Measurements from ENCODE around the gene KLHL13.

Gene KLHL13

GRCh38 chrX:118056870-118057269 is 59.7 kb downstream of the KLHL13 start:
- TF ChIP-seq, protein P1, sequence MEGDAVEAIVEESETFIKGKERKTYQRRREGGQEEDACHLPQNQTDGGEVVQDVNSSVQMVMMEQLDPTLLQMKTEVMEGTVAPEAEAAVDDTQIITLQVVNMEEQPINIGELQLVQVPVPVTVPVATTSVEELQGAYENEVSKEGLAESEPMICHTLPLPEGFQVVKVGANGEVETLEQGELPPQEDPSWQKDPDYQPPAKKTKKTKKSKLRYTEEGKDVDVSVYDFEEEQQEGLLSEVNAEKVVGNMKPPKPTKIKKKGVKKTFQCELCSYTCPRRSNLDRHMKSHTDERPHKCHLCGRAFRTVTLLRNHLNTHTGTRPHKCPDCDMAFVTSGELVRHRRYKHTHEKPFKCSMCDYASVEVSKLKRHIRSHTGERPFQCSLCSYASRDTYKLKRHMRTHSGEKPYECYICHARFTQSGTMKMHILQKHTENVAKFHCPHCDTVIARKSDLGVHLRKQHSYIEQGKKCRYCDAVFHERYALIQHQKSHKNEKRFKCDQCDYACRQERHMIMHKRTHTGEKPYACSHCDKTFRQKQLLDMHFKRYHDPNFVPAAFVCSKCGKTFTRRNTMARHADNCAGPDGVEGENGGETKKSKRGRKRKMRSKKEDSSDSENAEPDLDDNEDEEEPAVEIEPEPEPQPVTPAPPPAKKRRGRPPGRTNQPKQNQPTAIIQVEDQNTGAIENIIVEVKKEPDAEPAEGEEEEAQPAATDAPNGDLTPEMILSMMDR (IDR thresholded peaks at IDR 0.05; ENCODE audit: extremely low read depth, insufficient read depth, missing control alignments), result no peak
- in situ Hi-C loops (cut with MboI; ENCODE audit: low pct_unique_long_range_greater_than_20kb, low sequenced_read_pairs, unreplicated experiment), result no loop called here
- no peak for DNase-seq (ENCODE audit: low spot score)

DNA sequence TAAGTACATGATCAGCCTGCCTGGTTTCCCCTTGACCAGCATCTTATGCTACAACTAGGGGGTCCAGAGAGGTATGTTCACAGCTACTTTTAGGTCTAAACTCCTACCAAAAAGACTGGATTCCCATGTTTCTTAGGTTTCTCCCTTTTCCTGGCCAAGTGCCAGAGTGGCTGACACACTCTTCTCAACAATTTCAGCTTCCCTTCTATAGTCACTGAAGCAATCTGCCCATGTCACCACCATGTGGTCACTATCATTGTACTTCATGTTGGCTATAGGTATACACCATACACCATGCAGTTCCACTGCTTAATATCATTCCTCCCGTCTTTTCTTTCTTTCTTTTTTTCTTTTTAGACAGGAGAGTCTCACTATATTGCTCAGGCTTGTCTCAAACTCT is 66.9 kb downstream of the KLHL13 start:
- no peak for DNase-seq (ENCODE audit: low spot score)
- in situ Hi-C loops (cut with MboI; ENCODE audit: low pct_unique_long_range_greater_than_20kb, low sequenced_read_pairs, unreplicated experiment), result no loop called here
- TF ChIP-seq, protein P1 (IDR thresholded peaks at IDR 0.05; ENCODE audit: extremely low read depth, insufficient read depth, missing control alignments), result no peak

DNA sequence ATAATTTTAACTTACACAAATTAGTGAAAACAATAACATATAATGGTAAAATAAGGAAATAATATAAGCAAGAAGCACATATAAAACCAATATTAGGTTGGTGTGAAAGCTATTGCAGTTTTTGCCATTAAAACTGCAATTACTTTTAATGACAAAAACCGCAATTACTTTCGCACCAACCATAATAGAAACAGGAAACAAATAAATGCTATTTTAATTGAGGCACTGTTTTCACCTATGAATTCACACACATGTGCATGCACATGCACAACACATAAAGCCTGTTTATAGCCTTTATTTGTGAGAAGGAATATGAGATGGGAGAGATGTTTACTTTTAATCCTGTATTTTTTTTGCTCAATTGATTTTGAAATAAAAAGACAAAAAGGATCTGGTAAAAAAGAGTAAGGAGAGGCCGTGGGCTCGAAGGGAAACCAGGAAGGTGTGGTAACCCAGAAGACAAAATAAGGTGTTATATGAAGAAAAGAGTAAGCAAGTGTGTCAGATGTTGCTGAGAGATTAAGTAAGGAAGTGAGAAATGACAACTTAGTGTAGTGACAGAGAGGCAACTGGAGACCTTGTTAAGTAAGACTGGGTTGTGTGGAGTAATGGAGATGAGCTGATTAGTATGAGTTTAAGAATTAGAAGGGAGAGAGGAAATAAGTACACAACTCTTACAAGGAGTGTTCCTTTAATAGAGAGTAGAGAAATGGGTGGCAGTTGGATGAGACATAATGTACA is 69.0 kb downstream of the KLHL13 start:
- in situ Hi-C loops (cut with MboI; ENCODE audit: low pct_unique_long_range_greater_than_20kb, low sequenced_read_pairs, unreplicated experiment), result no loop called here
- TF ChIP-seq, protein P1 (IDR thresholded peaks at IDR 0.05; ENCODE audit: extremely low read depth, insufficient read depth, missing control alignments), result no peak
- no peak for DNase-seq (ENCODE audit: low spot score)

DNA sequence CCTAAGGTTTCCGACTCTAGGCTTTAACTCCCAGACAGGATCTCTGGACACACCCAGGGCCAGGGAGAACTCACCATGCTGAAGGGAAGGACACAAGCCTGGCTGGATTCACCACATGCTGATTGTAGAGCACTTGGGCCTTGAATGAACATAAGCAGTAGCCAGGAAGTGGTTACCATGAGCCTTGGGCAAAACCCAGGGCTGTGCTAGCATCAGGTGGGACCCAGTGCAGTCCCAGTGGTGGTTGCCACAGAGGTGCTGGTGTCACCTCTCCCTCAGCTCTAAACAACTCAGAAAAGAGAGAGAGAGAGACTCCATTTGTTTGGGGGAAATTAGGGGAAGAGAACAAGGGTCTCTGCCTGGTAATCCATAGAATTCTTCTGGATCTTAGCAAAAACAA is 77.0 kb downstream of the KLHL13 start:
- TF ChIP-seq, protein P1 (IDR thresholded peaks at IDR 0.05; ENCODE audit: extremely low read depth, insufficient read depth, missing control alignments), result no peak
- in situ Hi-C loops (cut with MboI; ENCODE audit: low pct_unique_long_range_greater_than_20kb, low sequenced_read_pairs, unreplicated experiment), result no loop called here
- DNase-seq (ENCODE audit: low spot score), result no peak

DNA sequence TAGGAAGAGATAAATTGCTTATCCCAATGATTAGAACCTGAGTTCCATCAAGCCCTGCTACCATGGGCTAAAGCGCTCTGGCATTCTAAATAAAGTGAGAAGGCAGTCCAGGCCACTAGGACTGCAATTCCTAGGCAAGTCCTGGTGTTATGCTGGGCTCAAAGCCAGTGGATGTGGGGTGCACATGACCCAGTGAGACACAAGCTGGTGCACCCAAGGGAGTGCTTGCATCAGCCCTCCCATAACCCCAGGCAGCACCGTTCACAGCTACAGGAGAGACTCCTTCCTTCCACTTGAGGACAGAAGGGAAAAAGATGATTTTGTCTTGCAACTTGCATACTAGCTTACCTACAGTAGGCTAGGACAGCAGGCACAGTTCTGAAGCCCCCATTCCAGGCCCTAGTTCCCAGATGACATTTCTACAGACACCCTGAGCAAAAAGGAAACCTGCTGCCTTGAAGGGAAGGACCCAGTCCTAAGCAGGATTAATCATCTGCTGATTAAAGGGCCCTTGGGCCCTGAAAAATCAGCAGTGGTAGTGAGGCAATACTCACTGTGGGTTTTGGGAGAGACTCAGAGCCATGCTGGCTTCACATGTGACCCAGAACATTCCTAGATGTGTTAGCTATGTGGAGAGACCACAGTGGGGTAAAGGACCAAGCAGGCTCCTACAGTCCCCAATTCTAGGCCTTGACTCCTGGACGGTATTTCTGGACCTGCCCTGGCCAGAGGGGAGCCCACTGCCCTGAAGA is 77.8 kb downstream of the KLHL13 start:
- no peak for DNase-seq (ENCODE audit: low spot score)
- TF ChIP-seq, protein P1 (IDR thresholded peaks at IDR 0.05; ENCODE audit: extremely low read depth, insufficient read depth, missing control alignments), result no peak
- in situ Hi-C loops (cut with MboI; ENCODE audit: low pct_unique_long_range_greater_than_20kb, low sequenced_read_pairs, unreplicated experiment), result no loop called here

GRCh38 chrX:118026631-118027030 is 90.0 kb downstream of the KLHL13 start:
- TF ChIP-seq, protein P1 (IDR thresholded peaks at IDR 0.05; ENCODE audit: extremely low read depth, insufficient read depth, missing control alignments), result no peak

More at GRCh38 chrX:118026631-118027030, 90.0 kb downstream of the KLHL13 start:
- in situ Hi-C loops (cut with MboI; ENCODE audit: low pct_unique_long_range_greater_than_20kb, low sequenced_read_pairs, unreplicated experiment), result no loop called here
- DNase-seq (ENCODE audit: low spot score), result no peak
